HG03103 (cell line): ENCODE data around the gene PDE11A.

Experiments used
- ATAC-seq: cut with Tn5 transposase; IDR thresholded peaks from one replicate; pipeline ENCODE4 v1.9.1; 2021; ENCODE audit warnings: low read depth; ENCODE audit not compliant: unreplicated experiment

Gene PDE11A

DNA sequence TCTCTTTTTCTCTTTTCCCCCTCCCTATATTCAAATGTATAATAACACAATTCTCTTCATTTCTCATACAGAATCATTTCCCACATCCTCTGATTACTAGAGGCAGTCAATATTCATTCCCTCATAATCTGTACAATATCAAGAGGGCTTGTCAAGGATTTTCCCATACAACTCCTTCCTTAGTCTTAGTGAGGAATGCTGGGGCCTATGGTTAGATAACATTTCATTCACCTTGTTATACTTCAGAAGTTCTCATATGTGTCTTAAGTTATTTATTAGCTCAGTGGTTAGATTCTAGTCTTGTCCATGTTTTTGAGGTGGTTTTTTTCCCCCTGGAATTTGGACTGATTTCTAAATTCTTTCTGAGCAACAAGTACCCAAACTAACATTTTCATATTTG, 289.5 kb downstream of the PDE11A start:
- ATAC-seq = no peak

DNA sequence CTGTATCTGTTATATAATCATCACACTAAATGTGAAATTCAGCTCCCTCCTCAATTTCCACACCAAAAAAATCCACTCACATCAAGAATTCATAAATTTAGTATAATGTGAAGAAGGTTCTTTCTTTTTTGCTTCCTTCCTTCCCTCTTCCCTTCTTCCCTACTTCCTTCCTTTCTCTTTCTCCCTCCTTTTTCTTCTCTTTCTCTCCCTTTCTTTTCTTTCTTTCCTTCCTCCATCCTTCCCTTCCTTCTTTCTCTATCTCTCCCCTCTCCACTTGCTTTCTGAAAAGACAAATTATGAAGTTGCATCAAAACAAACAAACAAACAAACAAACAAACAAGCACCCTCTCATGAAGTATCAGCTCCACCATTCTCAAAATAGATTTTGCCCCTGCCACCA, 290.0 kb downstream of the PDE11A start:
- ATAC-seq = no peak

DNA sequence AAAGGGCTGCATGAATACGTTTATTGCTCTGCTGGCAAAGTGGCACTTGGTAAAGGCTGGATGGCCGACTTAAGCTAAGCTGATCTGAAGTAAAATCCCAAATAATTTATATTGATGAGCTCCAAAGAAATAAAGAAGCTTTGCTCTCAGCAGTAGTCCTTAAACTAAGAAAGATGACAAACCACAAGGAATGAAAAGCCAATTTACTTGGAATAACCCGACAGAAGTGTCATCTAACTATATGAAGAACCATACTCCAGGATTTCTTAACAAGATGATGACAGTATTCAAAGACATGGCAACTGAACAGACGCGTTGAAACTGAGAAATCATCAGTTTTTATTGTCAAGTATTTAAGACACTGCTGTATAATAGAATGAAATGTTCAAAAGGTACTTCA, 294.1 kb downstream of the PDE11A start:
- no peak for ATAC-seq

DNA sequence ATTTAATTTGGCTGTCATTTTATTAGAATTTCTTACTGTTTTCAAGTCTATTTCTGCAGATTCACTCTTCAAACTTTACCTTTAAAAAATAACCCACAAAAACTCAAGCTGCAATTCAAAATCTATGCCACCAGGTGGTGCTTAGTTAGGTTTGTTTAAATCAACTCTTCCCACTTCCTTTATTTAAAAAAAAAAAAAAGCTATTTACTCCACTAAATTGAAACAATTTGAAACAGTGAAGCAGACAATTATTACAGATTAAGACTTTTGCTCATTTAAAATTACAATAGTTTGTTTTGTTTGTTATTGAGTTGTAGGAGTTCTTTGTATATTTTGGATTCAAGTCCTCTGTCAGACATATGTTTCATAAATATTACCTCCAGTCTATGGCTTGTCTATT, 300.0 kb downstream of the PDE11A start:
- no peak for ATAC-seq

DNA sequence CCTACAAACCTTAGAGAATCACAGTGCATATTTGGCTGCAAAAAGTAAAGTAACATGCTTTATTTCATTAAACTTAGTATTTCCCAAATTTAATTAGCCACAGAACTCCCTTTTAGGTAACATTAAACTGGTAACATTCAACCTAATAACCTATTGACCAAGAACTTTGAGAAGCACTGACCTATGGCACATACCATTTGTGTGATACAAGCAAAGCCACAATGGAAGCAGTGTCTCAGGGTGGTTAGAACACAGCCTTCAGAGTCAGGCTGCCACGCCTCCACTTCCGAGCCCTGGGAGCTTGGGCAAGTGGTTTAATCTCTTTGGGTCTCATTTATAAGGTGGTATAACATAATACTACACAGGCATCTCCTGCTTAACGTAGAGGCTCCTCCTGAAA, 301.4 kb downstream of the PDE11A start:
- ATAC-seq = no peak

DNA sequence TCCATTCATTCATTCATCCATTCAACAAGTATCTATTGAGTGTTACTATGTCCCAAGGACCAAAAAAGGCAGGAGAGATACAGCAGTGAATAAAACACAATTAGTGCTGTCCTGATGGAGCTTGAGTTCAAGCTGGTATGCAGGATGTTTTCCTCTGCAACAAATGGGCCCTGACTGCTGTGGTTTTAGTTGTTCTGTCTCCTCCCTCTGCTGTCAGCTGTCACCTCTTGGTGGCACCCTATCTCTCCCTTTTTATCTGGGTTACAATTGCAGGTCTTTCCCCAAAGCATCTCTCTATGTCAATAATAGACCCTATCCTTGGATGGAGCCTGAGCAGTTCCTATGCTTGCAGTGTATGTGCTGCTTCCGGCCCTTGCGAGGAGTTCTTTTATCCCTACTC, 304.8 kb downstream of the PDE11A start:
- ATAC-seq = no peak

DNA sequence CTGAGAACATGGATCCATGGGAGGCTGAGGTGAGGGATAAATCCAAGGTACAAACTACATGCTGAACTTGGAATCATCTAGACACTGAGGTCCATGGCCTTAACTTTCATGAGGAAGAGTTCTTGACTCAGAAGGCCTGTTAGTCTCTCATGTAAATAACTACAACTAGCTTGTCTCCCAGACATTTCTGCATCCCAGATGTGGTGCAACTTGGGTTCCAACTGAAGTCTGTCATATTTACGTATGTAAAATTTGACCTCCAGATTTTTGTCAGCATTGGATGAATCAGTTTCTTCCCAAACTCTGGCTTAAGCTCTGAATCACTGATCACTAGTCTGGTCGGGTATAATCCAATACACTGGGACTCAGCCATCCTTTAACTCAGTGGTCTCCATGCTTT, 306.9 kb downstream of the PDE11A start:
- ATAC-seq = no peak

DNA sequence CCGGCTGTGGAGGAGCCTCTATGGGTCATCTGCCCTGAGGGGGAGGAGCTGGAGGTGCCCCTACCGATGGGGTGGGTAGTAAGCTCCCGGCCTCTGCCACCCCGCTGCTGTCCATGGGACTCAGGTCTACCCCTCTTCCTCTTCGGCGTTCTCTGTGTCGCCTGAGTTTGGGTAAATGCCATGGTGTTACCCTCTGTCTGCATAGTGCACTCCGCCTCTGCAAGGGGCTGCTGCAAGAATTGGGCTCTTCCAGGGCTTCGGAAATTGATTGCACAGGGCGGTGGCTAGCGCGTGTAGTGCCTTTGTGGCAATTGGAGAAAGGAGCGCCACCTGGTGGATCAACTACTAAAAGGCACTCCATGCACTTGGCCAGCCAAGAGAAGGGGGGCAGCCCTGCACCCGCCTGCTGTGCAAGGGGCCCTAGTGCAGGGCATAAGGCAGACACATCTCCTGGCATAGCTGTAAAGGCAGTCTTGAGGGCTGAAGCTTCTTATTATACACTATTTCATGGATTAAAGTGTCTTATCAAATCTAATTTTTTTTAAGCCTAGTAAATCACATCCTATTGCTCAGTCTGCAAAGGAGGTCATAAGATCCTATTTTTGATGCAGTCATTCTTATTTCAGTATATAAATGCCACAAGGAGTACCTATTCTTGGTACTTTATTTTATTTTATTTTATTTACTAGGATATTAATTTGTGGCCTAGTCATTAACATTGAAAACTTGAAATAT, 308.9 kb downstream of the PDE11A start:
- peak; percentile 98 for ATAC-seq

DNA sequence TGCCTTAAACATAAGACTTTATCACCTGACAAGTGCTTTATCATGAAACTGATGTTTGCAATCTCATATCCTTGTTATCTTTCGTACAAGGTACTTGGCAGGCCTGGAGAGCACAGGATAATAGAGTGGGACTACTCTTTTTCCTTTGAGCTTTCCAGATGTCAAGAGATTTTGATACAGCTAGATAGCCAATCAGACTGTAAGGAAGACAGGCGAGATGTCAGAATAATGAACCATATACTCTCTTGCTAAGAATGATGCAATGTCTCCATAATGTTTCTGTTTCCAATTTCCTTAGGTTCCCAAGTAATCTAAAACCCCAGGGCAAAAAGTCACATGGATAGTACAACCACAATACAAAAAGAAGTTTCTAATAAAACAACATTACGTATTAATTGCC, 313.1 kb downstream of the PDE11A start:
- no peak for ATAC-seq

DNA sequence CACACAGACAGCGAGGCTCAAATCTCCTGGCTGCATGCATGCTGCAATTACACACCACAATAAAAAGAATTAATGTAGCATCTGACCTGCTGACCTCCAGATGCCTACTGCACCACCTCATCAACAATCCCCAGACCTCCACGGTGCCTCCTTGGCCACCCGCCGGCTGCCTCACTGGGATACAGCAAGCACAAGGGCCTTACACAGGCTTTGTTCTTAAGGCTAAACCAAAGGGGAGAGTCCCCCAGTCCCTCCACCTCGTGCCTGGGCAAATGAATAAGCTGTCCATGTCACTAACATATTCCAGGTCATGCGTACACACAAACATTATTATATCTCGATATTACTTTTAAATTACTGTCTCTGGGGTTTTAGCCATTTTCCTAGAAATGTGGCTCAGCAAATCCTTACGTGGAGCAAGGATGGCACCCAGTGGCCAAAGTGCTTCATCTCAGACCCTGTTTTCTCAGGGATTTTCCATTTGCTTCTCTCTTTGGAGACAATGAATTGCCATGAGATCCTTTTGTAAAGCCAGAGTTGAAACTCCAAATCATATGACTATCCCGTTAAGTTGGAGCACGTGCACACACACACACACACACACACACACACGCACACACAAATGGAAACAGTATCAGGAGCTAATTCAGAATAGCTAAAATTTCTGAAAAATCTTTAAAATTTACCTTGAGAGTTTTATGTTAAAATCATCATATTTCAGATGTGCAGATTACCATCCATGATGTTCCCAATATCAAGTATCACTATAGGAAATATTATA, 313.8 kb downstream of the PDE11A start:
- ATAC-seq = no peak

DNA sequence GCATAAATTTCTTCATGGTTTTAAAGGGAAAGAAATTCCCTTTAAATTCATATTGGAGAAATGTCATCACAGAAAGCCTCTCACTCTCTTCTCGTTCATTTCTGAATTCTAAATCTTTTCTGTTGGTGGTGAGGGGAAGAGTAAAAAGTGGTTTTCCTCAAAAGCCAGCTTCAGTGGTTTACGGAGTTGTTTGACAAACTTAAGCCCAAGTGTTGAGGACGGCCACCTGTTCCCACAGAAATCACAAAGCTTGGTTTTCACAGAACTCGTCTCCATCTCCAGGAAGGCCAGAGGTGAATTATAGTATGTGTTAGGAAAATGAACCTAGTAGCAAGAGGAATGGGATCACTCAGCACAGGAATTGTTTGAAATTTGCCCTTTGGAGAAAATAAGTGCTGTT, 316.2 kb downstream of the PDE11A start:
- no peak for ATAC-seq

DNA sequence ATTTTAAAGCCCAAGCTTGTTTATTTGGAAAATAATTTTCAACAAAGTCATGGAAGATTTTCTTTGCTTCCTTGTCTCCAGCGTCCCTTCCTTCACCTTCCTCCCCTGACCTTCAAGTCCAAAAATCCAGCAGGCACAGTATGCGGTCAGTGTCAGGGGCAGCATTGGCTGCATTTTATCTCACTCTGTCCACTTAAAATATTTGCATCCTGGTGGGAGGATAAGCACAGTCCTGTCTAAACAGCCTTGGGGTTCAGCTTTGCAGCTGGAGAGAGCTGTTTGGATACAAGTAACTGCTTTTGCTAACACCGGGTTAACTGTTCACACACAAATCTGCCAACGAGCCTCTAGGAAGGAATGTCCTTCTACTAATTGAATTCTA, 318.1 kb downstream of the PDE11A start:
- no peak for ATAC-seq

DNA sequence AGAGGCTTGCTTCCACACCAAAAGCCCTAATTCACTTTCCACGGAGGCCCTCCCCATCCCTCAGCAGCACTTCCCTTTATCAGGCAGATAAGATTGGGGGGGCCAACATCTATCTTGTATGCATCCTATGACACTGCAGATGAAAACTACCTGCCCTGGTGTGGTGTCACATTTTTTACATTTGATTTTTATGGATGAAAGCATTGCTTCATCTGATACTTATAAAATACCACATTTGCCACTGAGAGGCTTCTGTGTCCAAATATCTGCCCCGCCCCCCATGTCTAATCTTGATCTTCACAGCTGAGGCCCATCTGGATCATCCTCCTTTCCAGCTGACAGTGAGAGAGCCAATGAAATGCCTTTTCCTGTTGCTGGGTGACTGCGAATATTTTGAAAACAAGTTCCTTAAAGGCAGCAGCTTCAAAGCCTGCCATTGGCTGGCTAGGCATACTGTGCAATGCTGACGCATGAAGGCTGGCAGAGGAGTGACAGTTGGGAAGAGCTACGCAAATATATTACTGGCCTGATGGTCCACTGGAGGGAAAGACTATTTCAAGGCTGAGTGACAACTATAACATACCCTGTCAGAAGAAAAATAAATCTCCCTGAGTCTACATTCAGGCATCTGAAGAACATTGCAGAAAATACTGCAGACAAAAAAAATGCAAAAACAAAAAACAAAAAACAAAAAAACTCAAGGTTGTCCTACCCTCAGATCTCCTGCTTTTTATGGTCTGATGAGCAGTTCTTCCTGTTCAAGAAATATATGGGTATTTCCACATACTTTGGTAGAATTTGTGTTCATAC, 318.7 kb downstream of the PDE11A start:
- ATAC-seq = no peak

DNA sequence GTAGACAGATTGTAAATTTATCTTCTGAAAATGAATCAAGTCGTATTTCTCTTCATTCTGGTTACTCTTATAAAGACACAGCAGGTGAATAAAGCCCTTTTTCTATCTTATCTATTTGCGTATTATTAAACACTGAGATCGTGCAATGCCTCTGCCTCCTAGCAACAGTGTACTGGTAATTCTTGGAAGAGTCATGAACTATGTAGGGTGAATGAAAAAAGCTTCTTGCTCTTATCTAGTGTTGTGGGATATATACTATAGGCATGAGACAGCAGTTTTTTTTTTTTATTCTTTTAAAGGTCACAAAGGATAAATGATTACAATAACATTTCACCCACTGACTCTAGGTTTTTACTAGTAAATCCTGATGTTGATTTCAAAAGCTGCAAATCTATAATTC, 324.2 kb downstream of the PDE11A start:
- ATAC-seq = no peak

DNA sequence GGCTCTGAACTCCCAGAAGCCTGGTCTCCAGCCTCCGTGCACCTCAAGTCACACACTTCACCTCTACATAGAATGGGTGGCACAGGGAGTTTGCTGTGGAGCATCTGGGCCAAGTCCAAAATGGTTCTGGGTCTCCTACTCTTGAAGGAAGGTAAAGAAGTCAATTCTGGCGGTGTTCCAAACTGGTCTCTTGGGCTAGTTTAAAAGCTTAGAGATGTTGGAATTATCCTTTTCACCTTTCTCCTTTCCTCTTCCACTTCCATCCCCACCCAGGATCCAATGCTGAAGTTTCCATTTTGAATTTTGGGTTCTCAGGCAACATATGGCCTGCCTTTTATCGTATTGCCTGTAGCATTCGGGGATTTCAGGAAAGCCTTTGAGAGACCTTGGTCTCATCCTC, 325.2 kb downstream of the PDE11A start:
- no peak for ATAC-seq

DNA sequence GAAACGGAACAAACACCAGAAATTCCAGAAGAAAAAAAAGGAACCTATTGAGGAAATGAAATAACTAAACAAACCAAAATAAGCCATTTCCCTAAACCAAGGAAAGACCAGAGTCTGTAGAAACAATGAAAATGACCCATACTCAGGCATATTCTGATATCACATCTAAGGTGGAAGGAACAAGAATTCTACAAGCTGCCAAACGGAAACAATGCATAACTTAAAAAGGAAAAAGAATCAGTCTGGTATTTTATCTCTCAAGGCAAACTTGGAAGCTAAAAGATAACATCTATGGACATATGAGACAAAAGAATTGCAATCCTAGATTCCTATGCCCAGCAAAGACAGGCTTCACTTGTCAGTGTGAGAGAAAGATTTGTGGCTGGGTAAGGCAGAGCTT, 326.2 kb downstream of the PDE11A start:
- no peak for ATAC-seq

DNA sequence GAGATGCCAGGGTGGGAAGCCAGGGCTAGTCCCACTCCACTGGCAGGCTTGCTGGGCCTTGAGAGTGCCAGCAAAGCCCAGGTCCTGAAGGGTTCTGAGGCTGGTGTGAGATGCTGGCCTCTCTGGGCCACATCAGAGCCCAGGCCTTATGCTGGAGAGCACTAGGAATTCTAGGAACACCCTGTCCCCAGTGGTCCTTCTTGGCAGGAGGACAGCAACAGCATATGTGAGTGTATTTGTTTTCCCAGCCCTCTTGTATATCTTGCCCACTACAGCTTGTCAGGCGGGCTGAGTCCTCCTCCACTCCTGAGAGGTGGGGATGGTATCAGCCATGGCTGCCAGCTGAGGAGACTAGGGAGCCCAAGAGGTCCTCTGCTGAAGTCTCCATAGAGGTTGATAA, 327.0 kb downstream of the PDE11A start:
- no peak for ATAC-seq

DNA sequence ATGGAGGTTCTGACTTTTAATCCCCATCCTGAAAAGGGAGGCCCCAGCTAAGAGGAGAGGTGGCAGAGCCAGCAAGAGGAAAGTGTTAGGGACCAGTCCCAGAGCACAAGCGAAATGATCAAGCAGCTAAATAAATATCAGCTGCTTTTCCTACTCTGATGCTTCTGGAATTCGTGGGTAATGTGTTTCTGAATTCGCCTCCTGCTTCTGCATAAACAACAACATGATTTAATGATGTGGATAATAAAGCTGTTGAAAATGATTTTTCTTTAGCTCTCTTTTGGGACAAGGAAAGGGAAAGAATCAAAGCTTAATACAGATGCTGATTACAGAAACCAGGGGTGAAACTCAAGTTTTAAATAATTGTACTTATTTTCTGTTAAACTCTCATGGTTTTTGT, 329.7 kb downstream of the PDE11A start:
- ATAC-seq = no peak

DNA sequence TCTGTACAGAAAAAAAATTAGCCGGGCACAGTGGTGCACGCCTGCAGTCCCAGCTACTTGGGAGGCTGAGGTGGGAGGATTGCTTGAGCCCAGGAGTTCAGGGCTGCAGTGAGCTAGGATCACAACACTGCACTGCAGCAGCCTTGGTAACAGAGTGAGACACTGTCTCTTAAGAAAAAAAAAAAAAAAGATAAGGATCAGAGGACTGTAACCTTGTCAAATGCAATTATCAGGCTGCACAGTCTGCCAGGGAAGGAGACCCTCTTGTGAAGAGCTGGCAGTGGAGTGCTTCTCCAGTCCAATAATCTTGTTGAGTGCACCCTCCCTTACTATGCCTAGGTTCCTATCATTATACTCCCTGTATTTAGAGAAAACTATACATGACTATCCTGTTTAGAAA, 330.7 kb downstream of the PDE11A start:
- ATAC-seq = no peak

DNA sequence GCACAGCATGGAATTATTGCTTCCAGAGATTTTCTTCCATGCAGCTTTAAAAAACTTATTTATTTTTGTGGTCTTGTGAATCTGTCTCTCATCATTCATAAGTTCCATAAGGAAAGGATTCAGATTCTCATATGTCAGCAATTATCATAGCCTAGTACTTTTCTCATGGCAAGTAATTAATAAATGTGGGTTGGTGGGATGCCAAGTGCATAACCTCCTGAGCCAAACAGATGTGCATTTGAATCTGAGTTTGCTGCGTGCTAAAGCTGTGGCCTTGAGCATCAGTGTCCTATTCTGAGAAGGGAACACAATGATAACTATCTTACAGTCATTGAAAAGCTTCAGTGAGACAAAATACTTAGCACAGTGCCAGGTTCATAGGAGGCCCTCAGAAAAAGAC, 331.9 kb downstream of the PDE11A start:
- ATAC-seq = no peak

DNA sequence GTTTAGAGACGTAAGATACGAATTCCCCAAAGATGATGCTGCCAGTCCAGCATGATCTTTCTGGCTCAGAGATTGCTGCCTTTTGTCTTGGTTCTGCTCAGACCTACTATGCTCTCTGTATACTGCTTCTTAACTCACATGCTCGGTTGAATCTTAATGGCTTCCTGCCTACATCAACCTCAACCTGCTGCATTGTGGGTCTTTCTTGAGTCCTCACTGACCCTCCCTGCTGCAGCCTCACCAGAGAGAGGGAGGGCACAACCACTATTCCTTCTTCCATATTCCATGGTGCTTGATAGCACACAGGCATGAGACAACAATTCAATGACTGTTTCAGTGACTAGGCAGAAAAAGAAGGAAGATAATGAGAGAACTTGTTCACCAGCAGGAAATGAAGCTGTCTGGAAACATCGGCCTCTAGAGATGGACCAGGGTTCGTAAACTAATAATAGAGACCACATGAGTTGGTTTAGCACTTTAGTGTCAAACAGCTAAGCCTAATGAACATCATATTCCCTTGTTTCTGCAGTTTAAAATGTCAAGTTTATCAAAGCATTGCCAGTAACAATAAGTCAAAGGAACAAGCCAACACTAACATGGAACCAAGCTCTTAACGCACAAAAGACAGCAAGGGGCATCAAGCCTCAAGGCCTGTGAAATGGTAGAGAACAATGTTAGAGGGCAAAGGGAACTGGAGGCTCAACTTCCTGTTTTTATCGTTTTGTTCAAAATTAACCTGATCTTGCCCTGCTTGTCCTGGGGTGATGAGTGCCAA, 333.9 kb downstream of the PDE11A start:
- no peak for ATAC-seq
